NCI-H460 (cell line): ENCODE results near the gene PCDH1. TPM values are rescaled to one million over a fixed set of nuclear protein-coding genes. Genes with fewer than 3 reads are reported as not detected.
A peak's percentile ranks its signal among the peaks of the same experiment; 100 is the strongest.
"Not testable (repeated sequence)": the region's sequence is repeated elsewhere in the genome, so short reads cannot be mapped to it uniquely, and the experiment has no call there.

Experiments
- DNase-seq: peaks from one replicate; pipeline ENCODE4 v3.0.0-alpha.2; 2016; ENCODE audit warnings: low read depth; ENCODE audit errors: extremely low read depth
- total RNA-seq: library from RNA; depleted of rRNA; stranded (reverse); fragments of >200 nt; shearing (Covaris generic); gene quantifications from 2 replicates; pipeline ENCODE4 v1.2.3, GENCODE V29; 2014

The PCDH1 gene
- total RNA-seq, 1 experiment from 2014 or later: 3.3 TPM

DNA sequence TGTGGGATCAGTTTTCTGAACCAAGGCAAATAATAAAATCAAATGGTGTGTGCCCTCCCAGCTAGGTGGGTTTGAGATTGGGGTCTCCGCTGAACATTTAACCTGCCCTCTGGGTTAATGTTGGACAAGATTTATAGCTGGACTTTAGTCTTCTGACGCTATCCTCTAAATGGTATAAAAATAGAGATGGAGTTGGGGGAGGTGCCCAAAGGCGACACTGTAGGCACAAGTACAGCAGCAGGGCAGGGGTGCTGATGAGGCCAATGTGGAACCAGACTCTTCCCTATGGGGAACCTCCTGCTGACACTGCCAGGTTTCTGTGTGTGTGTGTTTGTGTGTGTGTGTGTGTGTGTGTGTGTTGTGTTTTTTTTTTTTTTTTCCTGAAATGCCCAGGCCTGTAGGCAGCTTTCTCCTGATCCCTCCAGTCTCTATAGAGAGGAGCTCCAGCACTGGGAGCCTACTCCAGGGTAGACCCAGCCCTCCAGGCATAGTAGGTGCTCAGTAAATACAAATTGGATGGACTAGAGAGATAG lies 37.9 kb downstream of the PCDH1 start:
- DNase-seq: no peak

DNA sequence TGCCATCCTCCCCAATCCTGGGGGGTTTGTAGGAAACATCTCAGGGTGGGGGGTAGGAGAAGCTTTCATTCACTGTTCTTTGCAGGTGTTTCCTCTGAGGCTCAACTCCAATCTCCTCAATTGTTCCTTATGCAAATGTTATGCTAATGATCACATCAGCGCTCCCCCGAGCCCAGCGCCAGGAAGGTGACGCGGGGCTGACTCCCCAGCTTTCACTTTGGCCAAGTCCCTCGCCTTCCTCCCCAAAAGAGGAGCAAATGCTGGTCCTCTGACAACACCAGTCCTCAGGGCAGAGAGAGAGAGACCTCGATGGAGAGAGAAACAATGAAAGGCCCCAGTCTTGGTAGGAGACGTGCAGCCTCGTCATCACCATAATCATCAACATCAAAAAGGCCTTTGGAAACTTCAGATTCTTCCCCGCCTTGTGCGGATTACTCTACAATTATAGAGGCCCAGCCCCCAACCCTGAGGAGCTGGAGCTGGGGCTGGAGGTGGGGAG lies 39.1 kb downstream of the PCDH1 start:
- DNase-seq: no peak

DNA sequence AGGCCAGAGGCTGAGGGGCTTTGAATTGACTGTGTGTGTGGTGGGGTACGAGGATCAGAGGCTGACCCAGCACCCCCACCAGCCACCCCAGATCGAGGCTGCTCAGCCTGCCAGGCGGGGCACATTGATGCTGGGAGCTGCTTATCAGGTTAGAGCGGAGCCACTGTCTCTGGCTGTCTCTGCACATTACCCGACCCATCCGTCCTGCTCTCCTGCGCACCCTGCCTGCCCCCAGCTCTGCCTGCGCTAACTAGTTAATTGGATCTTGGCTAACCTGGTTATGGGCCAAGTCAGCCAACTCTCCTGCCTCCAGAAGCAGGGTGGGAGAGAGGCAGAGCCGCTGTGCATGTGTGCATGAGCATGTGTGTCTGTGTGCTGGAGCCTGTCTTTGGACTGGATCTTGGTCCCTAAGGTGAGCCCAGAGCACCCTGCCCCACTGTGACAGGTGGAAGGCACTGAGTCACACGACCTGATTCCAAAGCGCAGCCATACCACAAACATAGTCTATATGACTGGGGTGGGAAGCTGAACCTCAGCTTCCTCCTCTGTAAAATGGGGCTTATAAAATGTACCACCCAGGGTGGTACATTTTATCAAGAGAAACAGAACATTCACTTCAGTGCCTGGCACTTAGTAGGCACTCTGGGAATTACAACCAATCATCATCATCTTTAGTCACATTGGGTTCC lies 39.7 kb downstream of the PCDH1 start:
- DNase-seq: no peak

DNA sequence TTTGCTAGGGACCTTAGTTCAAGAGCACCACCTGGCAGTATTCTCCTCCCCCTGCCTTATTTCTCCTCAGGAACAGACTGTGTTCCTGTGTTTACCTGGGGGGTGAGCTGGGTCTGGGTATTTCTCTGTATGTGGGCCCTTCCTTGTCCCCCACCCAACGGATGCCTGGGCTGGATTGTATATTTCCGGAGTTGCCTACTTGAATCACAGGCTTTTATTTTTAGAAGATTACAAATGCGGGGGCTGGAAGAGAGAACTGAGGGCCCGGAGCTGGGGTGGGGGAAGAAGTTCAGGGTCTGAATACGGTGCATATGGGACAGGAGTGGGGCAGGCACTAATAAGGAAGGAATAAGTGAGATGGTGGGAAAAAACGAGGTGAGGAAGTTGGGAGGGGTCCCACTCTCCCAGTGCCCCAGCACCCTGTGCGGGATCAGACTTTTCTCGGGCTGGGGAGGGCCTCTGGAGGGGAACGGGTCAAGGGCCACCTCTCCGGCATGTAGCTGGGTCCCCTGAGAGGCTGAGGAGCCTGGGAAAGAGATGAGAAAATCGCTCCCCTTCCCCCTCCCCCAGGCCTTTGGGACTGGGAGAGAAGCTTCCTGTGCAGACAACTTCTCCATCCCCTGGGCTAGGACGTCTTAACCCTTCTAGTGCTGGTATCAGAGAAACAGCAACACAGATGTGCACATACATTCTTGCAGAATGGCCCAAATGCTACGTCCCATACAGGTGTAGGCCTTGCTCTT lies 42.1 kb downstream of the PCDH1 start:
- no peak for DNase-seq

DNA sequence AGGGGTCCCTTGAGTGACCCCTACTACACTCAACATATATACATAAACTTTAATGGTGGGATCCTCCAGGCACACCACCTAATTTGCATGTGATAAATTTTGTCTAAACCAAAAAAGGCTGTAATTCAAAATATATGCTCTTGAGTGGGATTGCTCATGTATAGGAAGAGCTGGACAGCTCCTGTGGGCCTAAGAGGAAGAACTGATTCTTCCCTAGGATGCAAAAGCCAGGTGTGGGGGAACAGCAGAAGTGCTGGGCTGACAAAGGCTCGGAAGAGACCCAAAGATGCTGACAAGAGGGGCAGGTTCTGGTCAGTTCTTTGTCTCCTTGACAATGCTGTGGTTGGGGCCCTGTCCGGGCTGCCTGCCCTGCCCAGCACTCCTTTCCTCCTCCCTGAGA lies 43.9 kb downstream of the PCDH1 start:
- no peak for DNase-seq

DNA sequence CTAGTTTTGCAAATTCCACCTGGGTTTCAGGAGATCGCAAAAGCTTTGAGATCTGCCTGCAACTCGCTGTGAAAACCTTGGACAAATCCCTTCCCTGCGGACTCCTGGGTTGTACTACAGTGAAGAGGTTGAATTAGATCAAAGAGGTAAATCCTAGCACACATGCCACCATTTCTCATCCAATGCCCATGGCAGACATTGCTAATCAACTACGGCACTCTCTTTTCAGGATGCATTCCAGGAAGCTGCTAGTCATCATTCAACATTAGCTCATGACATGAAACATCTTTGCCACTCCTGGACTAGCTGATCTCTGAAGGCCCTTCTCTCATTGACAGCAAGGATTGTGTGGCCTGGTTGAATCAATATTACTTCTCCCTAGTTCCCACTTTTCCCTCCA lies 46.1 kb downstream of the PCDH1 start:
- DNase-seq: no peak

DNA sequence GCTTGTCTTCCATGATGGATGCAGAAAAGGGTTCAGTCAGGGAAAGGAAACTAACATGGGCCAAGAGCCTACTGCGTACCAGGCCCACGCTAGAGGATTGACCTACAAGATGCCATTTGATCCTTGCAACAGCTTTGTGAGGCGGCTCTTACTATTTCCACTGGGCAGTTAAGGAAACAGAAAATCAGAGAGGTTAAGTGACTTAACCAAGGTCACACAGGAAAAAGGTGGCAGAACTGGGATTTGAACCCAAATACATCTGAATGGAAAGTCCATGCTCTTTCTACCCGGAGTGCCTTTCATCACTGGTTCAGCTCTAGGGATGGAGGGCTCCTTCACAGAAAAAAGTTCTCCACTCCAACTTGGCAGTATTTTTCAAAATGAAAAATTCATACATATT lies 50.0 kb downstream of the PCDH1 start:
- DNase-seq: no peak

DNA sequence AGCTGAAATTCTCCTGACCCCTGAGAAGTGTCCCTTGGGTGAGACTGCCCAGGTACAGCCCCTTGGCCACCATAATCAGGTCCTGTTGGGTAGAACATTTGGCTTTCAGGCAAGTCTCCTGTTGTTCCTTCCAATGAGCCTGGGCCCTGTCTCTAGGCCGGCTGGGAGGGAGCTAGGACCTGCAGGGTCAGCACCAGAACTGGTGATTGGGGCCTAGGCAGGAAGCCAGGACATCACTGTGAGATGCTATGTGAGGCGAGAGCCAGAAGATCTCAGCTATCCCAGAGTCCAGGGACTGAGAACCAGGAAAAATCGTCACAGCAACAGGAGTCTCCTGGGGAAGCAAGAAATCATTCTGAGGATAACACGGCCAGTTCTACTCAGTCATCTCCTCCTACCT lies 51.5 kb downstream of the PCDH1 start:
- DNase-seq: no peak

DNA sequence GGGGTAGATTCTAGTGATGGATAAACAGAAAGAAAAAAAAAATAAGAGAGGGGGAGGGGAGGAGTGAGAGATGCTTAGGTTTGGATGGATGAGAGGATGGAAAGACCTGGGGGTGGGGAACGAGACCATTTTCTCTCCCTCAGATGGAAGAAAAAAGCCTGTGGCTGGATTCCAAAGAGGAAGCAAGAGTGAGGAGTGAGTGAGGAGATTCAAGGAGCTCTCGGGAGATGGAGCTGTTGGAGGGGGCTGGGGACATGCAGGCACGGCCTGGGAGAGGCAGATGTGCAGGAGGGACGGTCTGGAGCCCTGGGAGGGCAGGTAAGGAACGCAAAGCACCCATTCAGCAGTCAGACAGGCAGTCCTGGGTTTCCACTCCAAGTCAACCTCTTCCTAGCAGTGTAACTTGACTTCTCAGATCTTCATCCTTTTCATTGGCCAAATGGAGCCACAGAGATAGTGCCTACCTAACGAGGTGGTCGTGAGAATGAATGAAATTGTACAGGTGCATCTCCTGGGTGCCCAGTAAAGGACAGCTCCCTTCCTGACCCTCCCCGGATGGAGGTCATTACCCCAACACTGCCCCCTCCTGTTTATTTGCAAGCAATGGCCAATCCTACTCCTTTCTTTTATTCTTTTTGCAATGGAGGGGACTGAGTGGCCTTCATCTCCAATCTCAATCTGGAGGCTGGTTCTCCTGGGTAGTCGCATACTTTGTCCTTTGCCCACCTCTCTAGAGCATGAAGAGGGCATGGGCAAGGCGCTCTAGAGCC lies 52.2 kb downstream of the PCDH1 start:
- DNase-seq: peak; percentile 18

DNA sequence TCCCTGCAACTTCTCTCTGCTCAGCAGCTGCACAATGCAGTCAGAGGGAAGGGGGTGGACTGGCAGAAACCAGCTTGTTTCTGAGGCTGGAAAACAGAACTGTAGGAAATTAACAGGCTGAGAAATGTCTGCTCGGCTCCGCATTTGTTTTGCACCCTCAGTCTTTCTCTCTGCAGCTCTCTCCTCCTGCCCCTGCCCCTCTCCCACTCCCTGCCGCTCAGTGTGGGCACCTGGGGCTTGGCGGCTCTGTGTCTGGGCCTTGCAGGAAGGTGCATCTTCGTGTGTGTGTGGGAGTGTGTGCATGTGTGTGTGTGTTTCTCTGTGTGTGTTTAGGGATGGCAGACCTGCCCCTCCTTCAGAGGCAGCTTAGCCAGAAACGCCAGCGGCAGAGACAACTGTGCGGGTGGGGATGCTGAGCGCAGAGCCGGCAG lies 53.0 kb downstream of the PCDH1 start:
- no peak for DNase-seq

DNA sequence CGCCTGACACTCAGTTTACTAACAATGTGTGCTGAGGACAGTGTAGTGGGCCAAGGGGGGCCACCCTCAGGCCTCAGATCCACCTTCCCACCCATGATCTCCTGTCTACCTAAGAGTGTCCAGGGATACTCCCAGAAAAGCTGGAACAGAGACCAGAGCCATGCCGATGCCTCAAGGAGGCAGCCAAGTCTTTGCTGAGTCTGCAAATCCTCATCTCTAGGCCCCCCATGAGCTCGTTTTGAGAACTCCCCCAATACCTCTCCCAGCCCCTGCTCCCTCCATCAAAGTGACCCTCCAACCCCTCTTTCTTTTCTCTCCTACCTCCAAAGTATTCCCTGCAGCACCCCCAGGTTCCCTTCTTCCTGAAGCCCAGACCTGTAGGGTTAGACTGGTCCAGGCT lies 53.5 kb downstream of the PCDH1 start:
- no peak for DNase-seq

DNA sequence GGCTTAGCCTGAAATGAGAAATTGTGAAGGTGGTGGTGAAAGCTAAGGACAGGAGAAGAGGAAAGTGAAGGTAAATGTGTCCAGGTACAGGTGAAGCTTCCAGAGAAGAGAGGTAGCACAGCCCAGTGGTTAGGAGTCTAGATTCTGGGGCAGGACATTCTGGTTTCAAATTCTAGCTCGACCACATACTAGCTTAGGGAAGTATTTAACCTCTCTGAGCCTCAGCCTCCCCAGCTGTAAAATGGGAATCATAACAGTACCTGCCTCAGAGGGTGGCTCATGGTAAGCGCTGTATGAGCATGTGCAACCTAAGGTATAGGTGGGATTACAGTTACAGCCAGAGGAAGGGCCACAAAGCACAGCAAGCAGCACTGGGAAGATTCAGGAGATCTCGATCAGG lies 55.2 kb downstream of the PCDH1 start:
- DNase-seq: no peak

DNA sequence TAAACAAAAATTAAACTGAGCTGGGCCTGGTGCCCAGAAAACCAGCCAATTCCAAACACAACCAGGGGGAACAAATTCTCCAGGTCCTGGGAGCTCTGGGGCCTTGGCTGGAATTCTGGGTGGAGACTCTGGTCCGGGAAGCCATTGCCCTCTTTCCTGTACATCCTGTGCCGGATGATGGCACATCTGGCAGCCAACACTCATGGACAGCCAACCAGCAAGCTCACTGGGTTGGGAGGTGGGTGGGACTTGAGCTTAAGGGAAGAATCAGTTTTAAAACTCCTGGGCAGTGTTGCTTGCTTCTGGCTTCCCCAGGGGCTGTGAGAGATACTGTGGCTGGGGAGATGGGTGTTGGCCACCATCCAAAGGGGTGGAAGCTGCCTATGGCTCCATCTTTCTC lies 56.1 kb downstream of the PCDH1 start:
- peak; percentile 54 for DNase-seq

DNA sequence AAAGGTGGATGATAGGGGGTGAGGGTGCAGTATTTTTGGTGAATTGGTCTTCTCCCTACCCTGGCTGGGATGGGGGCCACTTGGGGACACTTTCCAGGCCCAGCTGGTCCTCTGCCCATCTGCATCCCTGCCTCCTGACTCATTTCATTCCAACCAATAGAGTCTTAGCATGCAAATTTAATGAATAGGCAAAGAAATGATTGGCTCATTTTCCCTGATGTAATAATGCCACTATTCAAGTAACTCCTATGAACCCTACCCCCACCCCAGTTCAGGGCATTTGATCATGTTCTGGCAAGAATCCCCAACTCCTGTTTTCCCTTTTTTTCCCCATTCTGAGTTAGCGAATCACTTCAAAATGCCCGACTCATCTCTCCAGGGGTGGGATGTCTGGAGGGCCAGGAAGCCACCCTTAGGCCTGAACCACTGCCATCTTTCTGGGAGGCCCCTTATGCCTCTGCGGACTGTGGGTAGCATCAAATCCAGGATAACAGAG lies 56.7 kb downstream of the PCDH1 start:
- DNase-seq: peak; percentile 95

DNA sequence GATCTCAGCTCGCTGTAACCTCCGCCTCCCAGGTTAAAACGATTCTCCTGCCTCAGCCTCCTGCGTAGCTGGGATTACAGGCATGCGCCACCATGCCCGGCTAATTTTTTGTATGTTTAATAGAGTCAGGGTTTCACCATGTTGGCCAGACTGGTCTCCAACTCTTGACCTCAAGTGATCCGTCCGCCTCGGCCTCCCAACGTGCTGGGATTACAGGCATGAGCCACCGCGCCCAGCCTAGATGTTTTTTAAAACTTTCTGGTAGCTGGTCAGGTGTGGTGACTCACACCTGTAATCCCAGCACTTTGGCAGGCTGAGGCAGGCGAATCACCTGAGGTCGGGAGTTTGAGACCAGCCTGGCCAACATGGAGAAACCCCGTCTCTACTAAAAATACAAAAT lies 57.5 kb downstream of the PCDH1 start:
- not testable (repeated sequence) for DNase-seq

DNA sequence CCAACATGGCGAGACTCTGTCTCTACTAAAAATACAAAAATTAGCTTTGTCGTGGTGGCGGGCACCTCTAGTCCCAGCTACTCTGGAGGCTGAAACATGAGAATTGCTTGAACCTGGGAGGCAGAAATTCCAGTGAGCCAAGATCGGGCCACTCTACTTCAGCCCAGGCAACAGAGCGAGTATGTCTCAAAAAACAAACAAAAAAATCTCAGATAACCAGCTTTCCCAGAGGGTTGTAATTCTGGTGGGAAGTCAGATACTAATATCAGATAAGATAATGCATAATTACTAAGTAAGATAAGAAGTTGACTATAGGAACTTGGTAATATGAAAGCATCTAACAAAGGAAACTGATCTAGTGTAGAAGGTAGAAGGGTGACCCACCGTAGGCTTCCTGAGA lies 60.6 kb downstream of the PCDH1 start:
- DNase-seq: no peak

DNA sequence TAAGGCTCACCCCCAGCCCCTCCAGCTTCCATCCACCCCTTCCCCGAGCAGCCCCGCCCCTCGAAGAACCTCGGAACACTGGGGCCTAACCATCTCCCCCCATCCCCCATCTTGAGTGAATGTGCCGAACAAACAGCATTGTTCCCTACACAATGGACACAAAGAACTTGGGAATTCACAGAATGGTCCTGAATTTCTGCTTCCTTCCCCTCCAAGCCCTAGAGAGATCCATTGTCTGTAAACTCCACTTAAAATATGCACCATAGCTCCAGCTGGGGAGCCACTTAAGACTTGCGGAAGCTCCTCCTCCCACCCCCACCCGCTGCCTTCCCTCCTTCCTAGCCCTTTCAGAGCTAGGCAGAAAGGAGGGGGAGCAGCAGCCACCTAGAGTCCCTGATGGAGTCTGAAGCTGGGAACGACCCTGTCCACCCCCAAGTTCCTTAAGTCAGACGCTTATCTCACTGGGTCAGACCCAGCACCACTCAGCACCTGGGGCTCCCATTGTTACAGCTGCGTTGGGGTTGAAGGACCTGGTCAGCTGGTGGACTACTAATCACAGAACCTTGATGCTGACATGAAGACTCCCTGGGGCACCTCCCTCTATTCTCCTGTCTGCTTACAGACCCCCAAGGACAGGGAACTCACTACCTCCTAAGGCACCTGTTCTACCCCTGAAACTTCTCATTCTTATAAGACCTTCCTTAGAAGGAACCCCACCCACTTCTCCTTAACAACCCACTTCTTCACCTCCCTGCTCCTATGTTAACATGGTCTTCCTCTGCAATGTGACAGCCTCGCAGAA lies 61.4 kb downstream of the PCDH1 start:
- no peak for DNase-seq

DNA sequence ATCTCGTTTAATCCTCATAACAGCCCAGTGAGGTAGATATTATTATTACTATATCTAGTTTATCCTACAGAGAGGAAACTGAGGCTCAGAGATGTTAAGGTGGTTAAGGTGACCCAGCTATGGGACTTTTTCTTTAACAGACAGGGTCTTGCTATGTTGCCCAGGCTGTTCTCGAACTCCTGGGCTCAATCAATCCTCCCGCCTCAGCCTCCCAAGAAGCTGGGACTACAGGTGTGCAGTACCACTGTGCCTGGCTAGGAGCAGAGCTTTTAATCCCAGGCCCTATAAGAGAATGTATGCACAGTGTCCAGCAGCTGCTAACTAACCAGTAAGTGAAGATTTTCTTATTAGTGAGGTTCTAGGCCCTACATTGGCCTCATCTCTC lies 62.4 kb downstream of the PCDH1 start:
- no peak for DNase-seq

DNA sequence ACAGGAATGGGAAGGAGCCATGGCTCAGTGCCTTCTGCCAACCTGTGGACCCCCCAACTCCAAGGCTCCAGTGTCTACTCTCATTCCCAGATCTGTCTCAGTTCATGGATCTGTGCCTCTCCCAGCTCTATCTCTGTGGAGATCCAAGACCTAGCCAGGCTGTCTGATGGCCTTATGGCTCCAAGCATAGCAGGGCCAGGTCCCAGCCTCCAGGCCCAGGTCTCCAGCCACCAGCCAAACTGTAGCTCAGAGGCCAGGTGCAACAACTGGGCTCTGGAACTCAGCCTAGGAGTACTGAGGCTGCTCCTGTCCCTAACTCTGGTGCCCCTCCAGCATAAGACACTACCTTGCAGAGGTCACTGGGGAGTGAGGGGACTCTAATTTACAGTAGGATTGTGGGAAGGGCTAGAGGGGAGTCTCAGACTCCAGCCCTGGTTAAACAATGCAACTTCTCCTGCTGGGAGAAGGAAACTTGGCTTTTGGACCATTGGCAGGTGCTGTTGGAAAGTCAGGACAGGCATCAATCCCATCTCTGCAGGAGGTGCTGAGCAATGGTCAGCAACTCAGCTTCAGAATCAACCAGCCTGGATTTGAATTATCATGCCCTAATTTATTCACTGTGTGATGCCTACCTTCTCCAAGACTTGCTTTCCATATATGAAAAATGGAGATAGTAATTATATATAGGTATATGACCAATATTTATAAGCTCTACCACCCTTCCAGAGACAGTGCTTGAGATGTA lies 63.0 kb downstream of the PCDH1 start:
- DNase-seq: no peak
